ENCODE measurements around the gene KLK5.

The KLK5 gene

DNA sequence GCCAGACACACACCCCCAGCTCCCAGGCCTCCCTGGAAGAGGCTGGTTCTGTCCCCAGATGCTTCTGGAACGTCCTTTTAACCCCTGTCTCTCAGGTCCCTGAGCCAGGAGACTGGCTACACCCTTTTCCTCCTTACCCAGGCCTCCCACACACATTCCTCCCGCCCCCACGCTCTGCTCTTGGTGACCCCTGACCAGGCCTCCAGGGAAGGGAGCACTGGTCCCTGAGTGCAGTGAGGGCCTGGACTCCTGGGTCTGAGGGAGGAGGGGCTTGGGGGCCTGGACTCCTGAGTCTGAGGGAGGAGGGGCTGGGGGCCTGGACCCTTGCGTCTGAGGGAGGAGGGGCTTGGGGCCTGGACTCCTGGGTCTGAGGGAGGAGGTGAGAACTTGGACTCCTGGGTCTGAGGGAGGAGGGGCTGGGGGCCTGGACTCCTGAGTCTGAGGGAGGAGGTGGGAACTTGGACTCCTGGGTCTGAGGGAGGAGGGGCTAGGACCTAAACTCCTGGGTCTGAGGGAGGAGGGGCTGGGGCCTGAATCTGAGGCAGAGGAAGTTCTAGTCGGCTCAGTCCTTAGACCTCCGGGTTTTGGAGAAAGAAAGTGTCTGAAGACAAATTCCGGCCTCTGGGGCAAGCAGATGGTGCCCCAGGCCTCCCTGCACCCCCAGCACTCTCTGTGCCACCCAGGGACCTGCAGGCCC, 16.0 kb upstream of the KLK5 start:
- DNase-seq = no peak

DNA sequence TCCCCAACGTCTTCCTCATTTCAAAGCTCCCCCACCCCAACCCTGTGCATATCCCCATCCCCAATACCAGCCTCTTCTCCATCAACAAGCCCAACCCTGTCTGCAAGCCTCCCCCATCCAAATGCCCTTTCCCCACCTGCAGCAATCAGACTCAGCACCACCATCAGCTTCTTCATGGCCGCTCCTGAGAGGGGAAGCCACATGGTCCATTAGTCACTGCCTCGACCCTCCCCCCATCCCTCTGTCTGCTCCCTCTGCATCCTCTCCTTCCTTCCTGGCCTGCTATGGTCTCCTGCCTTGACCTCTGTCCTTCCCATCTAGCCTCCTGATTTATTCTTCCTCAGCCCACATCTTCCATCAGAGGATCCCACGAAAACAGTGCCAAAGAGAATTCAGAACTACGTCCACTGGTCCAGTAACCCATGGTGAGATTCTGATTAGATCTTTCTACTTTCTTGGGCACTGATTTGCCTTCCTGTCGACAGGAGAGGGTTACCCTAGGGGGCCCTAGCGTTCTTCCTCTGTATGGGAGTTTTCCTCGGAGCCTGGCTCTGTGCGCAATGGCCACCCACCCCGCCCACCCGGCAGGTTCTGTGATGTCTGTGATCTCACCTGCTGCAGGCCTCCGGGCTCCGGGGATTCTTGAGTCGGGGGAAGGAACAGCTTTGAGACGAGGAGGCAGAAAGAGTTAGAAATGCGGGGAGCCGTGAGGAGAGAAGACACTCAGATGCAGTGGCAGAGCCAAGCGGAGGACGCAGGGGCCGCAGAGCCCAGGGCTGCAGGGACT, 15.3 kb upstream of the KLK5 start:
- no peak for DNase-seq

DNA sequence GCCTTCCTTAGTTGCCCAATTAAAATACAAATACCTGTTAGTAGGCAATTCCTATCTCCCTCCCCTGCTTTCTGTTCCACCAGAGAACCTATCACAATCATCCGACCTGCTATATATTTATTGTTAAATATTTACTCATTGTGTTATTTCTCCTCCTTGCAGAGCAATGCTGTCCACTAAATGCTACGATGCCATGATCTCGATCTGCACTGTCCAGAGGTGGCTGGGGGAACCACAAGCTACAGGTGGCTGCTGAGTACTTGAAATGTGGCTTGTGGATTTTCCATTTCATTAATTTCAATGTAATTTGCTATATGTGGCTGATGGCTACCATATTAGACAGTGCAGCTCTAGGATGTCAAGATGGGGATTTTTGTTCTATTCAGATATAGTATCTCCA, 11.4 kb upstream of the KLK5 start:
- DNase-seq = no peak

DNA sequence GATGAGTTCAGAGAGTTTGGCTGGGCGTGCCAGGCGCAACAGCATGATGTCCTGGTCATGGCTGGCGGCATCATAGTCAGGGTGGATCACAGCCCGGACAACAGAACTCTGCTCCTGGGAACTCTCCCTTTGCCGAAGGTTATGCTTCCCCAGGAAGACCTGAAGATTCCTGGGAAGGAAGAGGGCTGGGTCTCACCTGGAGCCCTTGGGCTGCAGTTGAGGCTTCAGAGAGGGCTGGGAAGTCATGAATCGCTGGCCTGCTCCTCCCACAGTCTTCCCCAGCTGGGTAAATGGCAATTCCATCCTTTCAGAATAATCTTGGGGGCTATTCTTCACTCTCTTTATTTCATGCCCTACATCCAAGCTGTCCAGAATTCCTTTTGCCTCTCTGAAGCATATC, 10.5 kb upstream of the KLK5 start:
- no peak for DNase-seq

DNA sequence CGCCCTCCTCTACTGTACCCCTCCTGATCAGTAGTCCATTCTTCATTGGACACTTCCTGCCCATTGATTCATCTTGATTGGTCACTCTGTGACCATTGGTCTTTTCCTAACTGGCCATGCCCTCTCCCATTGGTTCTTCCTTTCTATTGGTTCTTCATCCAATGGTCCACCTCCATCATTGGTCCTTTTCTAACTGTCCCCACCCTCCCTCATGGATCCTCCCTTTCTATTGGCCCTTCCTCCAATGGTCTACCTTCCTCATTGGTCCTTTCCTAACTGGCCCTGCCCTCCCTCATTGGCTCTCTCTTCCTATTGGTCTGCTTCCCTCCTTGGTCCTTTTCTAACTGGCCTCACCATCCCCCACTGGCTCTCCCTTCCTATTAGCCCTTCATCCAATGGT, 9.4 kb upstream of the KLK5 start:
- no peak for DNase-seq

DNA sequence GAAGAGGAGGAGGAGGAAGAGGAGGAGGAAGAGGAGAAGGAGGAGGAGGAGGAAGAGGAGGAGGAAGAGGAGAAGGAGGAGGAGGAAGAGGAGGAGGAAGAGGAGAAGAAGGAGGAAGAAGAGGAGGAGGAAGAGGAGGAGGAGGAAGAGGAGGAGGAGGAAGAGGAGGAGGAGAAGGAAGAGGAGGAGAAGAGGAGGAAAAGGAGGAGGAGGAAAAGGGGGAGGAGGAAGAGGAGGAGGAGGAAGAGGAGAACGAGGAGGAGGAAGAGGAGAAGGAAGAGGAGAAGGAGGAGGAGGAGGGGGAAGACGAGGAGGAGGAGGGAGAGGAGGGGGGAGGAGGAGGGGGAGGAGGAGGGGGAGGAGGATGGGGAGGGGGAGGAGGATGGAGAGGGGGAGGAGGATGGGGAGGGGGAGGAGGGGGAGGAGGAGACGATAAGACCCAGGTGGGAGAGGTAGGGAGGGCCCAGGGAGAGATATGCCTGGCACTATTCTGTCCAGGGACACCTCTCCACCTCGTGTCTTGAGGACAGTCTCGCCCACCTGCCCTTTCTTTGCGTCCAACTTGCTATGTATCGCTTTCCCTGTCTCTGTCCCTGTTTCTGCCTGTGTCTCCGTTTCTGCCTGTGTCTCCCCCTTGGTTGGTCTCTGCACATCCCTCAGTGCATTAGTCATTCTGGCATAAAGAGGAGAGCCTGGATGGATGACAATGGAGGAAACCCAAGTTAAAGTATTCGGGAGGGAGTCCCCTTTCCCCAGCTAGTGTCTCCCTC, 7.1 kb upstream of the KLK5 start:
- no peak for DNase-seq

DNA sequence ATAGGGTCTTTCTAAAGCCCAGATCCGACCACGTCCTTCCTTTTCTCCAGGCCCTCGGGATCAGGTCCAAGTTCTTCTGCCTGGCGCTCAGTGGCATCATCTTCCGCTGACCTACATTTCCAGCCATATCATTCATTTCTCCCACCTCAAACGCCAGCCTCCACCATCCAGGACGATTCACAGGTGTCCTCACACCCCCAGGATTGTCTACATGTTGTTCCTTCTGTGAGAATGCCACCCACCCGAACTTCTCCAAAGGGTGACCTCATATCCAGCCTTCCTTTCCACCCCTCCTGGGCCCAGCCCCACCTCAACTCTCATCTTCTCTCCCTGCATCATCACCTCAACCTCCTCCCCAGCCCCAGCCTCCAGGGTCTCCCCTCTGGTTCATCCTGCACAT, 4.7 kb upstream of the KLK5 start:
- DNase-seq = no peak

DNA sequence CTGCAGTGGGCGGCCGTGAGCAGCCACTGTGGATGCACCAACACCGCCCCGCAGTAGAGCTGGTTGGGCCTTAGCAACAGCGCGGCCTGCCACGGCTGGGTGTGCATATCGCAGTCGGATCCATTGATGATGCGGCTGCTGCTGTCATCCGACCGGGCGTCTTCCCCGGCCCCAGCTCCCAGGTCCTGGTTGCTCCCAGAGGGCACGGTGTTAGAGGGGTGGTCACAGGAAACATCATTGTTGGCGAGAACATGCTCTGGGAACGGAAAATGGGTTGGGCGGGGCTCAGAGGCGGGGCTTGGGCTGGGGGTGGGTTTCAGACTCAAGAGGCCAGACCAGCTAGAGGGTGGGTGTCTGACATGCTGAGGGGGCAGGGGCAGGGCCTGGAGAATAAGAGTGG, 3.0 kb downstream of the KLK5 start:
- no peak for DNase-seq

DNA sequence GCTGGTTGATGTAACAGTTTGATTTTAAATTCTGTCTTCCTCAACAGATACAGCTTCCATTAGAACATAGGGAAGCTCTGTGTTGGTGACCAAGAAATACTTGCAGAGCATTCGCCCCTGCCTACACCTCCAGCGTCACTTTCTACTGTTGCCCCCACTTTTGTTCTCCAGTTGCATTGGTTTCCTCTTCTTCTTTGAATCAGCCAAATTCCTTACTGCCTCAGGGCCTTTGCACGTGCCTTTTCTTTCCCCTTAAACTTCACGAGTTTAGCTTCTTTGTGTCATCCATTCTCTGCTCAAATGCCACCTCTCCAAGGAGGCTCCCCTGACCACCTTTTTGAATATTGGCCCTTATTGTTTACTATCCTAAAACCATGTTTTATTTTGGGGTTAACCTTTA, 5.7 kb downstream of the KLK5 start:
- no peak for DNase-seq

DNA sequence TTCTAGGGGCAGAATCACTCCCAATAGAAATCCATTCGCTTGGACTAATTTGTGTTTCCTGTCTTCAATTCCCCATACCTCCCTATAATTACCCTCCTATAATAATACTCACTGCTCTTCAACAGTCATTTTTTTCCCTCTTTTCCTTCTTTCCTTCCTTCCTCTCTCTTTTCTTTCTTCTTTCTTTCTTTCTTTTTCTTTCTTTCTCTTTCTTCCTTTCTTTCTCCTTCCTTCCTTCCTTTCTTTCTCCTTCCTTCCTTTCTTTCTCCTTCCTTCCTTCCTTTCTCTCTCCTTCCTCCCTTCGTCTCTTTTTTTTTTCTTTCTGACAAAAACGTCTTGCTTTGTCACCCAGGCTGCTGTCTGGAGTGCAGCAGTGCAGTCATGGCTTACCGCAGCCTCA, 8.0 kb downstream of the KLK5 start:
- no peak for DNase-seq

DNA sequence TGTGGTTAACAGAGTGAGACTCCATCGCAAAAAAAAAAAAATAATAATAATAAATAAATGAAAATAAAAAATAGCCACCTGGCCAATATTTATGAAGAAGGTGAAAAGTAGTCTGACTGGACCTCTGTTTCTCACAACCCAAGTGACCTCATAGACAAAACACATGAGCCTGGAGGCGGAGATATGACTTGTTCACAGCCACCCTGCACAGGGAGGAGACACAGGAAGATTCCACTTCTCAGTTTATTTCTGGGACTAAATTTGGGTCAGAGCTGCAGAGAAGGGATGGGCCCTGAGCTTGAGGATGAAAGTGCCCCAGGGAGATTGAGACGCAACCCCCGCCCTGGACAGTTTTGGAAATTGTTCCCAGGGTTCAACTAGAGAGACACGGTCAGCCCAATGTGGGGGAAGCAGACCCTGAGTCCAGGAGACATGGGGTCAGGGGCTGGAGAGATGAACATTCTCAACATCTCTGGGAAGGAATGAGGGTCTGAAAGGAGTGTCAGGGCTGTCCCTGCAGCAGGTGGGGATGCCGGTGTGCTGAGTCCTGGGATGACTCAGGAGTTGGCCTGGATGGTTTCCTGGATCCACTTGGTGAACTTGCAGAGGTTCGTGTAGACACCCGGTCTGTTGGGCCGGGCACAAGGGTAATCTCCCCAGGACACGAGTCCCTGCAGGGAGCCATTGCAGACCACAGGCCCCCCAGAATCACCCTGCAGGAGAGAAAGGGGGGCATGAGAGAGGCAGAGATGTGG, 9.6 kb downstream of the KLK5 start:
- DNase-seq = no peak

DNA sequence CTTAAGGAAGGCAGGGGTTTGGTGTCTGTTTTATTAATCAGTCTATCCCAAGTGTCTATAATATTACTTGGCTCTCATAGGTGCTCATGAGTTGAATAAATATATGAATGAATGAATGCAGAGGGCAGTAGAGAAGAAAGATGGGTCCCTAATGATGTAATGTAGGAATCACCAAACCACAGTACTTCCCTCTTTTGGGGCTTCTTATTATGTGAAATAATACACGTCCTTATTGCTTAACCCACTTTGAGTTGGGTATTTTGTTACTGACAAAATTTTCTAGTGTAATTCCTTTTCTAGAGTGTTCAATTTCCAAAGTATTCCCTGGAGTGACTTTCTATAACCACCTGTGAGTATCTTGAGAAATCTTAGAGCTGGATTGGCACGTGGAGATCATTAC, 13.2 kb downstream of the KLK5 start:
- no peak for DNase-seq

DNA sequence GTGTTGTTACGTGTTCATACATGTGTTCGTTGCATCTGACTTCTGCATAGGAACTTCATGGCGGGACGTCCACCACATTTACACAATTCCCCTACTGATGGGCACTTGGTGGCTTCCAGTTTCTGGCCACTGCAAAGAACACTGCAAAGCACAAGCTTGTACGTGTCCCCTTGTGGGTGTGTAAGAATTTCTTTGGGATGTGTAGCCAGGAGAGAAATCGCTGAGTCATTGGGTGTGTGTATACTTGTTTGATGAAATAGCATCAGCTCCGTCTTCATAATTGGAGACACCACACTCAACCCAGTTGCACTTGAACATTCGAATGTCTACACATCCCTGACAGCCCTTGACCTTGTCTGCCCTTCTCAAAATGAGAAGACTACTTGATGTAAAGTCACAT, 19.2 kb downstream of the KLK5 start:
- no peak for DNase-seq

DNA sequence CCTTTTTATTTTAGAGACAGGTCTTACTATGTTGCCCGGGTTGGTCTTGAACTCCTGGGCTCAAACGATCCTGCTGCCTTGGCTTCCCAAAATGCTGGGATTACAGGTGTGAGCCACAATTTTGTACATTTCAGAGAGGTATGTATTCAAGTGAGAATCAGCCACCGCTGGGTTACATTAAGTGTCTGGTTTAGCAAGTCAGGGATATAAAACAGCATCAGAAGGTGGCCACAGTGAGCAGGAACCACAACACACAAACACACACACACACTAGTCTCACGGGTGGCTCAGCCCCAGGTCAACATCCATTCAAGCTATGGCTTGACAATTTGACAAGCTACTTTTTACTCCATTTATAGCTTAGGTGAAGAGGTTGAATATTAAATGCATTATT, 20.2 kb downstream of the KLK5 start:
- DNase-seq = no peak

DNA sequence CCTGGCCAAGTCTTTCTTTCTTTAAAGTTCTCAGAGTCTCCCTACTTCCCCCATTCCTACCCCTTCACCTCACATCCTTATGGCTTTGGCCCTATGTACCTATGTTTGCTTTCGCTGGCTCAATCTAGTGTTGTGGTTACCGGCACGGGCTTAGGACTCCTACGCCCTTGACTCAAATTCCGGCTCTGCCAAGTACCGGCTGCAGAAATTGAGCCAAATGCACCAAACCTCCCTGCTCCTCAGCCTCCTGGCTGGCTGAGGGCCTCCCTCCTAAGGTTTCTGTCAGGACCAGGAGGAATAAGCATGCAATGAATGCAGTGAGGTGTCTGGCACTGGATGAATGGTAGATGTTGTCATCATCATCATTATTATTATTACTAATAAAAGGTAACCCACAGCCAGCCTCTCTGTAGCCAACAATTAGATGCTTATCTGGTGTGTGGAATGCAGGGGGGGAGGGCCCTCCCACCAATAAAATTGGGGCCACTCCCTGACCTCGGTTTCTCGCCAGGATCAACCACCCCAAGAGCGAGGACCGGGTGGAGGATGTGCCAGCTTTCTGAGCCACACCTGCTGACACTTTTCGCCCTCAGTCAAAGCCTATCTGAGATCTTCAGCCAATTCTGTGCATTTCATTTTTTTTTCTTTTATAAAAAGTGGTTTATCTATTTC, 20.7 kb downstream of the KLK5 start:
- no peak for DNase-seq

DNA sequence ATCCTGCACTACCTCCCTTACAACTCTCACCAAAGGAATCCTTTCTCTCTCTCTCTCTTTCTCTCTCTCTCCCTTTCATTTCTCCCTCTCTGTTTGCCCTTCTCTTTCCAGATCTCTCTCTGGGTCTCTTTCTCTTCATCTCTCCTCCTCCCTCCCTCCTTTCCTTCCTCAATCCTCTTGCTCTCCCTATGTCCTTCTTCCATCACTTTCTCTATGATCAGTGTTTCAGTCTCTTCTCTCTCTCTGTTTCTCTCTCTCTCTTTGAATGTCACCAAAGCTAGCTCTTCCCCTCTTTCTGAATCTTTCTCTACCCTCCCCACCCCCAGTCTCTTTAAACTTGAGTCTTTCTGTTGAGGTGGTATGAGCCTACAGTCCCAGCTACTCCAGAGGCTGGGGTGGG, 21.8 kb downstream of the KLK5 start:
- DNase-seq = no peak

DNA sequence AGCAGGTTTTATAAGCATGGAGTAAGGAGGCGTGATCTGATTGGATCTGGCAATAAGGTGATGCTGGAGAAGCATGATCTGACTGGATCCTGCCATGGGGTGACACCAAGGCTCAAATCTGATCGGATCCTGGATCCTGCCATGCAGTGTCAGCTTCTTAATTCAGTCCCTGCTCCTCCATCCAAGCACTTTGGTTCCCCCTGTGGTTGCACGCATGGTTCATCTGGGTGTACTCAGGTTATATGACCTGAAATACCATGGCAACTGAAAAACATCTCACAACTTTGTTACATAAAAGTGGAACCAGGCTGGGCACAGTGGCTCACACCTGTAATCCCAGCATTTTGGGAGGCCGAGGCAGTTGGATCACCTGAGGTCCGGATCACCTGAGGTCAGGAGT, 24.0 kb downstream of the KLK5 start:
- DNase-seq = no peak

DNA sequence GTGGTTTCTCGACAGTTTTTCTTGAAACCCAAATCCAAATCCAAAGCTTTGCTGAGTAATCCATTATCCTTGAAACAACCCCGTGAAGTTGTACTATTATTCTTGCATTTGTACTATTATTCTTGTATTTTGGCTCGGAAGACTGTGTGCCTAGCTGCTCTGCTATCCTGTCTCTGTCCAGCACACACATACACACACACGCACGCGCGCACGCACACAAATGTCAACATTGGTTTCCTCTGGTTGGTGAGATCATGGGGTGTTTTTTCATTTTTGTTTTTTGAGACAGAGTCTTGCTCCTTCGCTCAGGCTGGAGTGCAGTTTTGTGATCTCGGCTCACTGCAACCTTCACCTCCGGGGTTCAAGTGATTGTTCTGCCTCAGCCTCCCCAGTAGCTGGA, 26.7 kb downstream of the KLK5 start:
- DNase-seq = no peak

DNA sequence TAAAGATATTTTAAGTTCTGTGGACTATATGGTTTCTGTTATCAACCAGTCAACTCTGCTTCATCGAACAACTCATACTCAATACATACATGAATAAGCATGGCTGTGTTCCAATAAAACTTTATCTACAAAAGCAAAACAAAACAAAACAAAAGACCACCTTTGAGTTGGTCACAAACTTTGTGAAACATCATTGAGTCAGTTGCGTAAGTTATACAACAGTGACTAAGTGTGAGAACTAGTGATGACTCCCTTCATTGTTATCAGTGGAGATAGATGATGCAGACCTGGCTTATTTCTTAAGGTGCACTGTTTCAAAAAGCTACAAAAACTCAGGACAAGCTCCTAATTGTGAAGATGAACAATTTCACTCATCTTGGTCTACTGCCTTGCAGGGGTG, 27.1 kb downstream of the KLK5 start:
- no peak for DNase-seq

DNA sequence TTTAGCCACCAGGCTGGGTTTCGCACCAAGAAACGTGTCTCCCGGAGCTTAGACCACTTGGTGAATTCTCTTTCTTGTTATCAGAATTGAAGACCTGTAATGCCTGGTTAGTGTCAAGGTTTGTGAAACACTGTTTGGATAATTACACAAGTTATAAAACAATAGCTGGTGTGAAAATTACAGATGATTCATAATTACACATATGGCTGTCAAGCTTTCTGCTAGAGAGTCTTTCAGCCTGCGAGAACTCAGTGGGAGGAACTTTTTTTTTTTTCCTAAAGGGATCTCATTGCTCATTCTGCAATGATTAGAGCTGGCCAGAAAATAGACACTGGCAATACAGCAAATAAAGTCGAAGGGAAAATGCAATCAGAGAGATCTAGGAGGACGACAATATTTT, 28.3 kb downstream of the KLK5 start:
- no peak for DNase-seq

DNA sequence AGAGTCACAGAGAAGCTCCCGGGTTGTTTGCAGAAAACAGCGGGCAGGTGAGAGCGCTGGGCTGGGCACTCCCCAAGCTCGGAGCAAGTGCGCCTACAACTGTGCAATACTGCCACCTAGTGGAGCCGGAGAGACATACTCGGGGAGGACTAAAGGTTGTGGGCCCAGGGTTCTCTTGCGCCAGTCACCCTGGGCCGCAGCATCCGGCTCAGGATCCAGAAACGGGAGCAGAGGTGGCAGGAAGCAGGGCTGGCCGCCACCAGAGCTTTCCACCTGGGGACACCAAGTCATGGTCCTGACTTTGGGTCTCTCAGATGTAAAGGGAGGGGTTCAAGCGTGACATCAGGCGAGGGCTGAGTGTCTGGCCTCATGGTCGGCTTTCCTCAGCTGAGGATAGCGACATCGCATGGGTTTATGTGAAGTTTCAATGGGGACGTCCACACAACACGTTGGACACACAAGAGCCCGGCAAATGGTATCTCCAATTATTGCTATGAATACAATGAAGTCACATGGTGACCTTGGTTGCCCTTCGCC, 30.5 kb downstream of the KLK5 start:
- peak; percentile 79 for DNase-seq

Measured in right forelimb (tissue), 1 donor.